ENCODE results near the gene LGALS3.
A peak's percentile ranks its signal among the peaks of the same experiment; 100 is the strongest.

Gene LGALS3

DNA sequence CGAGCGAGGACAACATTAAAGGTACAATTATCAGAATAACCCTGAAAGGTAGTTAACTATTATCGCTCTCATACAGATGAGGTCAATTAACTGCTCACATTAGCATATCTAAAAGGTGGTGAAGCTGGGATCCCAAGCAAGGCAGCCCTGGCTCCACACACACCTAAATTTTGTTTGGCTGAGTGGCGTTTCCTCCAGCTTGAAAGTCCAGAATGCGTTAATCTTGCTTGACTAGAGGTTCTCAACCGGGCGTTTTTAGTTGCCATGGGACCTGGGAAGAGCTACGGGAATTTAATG is 61.8 kb downstream of the LGALS3 start:
- no peak for DNase-seq (ENCODE audit: low read depth in 2 of 2)

DNA sequence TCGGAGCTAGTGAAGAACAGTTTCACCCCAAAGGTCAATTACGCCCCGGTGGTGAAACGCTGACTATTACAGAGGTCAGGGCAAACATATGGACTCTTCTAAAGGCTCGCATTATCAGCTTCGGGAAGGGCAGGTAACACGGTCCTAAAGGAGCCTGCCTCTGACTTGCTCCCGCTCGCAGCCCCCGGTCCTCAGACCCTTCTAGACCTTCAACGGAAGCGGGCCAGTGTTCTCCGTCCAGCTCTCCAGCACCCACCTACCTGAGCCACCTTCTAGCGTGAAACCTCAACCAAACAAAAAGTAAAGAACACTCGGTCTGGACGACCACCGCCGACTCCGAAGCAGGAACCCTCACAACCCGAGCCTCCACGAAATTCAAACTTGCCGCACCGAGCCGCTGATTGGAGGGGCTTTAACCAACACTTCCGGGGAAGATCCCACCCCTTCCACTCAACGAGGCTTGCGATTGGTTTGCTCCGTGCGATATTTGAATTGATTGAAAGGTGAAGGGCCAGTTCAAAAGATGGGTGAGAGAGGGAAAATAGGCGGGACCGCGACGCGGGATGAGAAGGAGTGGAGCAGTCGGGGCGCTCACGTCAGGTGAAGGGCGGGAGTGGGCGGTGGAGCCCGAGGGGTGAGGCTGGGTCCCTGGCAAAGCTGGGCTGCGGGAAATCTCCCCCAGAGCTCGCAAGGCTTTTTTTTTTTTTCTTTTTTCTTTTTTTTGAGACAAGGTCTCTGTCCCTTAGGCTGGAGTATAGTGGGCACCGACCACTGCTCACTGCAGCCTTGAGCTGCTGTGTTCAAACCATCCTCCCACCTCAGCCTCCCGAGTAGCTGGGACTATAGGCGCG is 62.4 kb downstream of the LGALS3 start, which contains the start of gene DLGAP5:
Gene DLGAP5, minus strand, starts transcription at position 383 of the 851 bp plus-strand sequence. CDS start 2,406 bp downstream, outside the sequence.
- DNase-seq (ENCODE audit: low read depth in 2 of 2): peak; percentile 61 to 74

DNA sequence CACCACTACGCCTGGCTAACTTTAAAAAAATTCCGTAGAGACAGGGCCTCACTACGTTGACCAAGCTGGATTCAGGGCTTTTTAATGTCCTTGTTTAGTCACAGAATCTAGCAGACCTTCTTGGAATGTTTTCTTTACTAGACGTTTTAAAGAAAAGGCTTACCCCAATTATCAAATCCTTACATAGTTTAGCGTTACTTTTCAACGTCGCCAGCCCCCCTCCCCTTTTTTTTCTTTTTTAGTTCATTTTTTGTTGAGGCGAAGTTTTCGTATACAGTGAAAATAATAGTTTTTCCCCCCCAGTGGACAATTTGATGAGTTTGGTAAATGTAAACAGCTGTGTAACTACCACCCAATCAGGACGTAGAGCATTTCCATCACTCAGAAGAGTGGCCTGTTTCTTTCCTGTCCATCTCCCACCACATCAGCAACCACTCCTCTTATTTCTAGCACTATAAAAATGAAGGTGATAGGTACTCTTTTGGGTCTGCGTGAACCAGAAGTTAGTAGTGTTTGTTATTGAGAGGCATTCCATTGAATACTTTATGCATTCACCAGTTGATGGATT is 63.1 kb downstream of the LGALS3 start:
- no peak for DNase-seq (ENCODE audit: low read depth in 2 of 2)

DNA sequence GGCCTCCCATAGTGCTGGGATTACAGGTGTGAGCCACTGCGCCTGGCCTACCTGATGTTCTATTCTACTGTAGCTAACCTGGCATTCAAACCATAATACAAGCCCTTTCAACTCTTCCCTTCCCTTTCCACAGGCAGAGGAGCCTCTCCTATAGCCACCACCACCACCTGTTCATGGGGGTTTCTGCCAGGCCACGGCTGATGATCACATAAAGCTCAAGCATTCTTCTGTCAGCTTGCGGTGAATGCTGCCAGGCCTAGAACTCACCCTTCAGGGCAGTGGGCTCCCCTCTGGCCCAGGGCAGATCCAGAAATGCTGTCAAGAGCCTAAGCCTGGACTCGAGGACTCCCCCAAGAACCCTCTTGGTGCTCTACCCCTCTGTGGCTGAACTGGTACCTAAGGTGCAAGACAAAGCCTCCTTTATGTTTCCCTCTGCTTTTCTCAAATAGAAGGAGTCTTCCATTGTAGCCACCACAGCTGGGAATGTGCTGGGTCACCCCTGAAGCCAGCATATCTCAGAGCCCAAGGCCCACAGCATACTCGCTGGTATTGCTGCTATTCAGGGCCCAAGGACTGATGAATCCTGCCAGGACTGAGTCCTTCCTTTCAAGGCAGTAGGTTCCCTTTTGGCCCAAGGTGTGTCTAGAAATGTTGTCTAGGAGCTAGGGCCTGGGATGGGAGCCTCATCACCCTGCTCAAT is 65.8 kb downstream of the LGALS3 start:
- no peak for DNase-seq (ENCODE audit: low read depth in 2 of 2)

All from stimulated activated CD8-positive, alpha-beta memory T cell treated with anti-CD3 and anti-CD28 coated beads, Interleukin-2, amount 100 ng/mL, for 1 hour (primary cell).